Activated T-helper 1 cell treated with Interleukin-2 at 50 U/mL for 16 hours (primary cell): ENCODE results near the gene C22orf42.
"Not testable (repeated sequence)": the region's sequence is repeated elsewhere in the genome, so short reads cannot be mapped to it uniquely, and the experiment has no call there.

Experiments
- DNase-seq: peaks from one replicate; pipeline ENCODE4 v3.0.0-alpha.2; 2020; ENCODE audit warnings: low read depth

C22orf42 gene, protein sequence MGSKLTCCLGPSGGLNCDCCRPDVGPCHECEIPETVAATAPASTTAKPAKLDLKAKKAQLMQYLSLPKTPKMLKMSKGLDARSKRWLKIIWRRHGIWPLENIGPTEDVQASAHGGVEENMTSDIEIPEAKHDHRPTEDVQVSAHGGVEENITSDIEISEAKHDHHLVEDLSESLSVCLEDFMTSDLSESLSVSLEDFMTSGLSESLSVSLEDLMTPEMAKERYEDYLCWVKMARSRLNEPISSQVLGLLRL

DNA sequence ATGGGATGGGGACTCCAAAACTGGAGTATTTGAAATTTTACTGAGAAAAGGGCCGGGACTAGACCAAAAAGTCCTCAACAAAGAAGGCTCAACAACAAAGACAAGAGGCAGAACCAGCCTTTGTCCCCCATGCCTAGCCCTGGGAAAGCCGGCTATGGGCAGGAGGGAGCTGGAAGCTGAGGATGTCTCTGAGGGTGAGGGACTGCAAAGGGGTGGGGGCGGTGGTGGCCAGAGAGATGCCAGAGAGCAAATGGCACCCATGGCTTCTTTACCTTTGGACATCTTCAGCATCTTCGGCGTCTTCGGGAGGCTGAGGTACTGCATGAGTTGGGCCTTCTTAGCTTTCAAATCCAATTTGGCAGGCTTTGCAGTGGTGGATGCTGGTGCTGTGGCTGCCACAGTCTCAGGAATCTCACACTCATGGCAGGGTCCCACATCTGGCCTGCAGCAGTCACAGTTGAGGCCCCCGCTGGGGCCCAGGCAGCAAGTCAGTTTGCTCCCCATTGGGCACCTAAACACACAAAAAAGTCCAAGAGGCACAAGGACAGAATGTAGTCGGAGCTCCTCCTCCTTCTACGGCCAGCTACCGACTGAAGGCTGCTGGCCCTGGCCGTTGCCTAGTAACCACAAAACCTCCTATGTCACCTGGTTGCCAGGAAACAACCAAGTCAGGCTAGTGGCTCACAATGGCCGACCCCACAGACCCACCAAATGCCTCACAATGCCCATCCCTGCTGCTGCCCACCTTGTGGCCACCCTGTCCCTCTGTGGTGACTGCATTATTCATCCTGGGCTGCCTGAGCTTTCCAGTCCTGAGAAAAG lies at the start of gene C22orf42:
C22orf42 (minus strand) TSS at position 592 of the 822 bp plus-strand sequence; CDS start at position 504, 88 bp downstream.
- DNase-seq, result no peak

DNA sequence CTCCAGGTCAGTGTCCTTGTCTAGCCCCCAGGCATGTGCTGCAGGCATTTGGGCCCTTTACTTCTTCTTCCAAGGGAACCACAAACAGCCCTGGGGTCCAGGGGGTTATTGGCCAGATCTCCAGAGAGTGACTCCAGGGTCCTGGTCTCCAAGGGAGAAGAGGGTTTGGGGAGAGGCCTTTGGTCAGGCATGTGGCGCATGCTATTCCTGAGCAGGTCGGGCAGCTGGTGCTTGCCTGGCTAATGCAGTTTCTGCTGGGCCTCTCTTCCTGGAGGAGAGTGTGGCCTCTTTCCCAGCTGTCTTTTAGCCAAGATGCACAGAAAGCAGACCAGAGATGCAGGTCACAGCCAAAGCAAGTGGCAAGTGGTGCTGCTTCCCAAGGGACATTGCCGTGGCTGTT lies 49.6 kb upstream of the C22orf42 start:
- no peak for DNase-seq

DNA sequence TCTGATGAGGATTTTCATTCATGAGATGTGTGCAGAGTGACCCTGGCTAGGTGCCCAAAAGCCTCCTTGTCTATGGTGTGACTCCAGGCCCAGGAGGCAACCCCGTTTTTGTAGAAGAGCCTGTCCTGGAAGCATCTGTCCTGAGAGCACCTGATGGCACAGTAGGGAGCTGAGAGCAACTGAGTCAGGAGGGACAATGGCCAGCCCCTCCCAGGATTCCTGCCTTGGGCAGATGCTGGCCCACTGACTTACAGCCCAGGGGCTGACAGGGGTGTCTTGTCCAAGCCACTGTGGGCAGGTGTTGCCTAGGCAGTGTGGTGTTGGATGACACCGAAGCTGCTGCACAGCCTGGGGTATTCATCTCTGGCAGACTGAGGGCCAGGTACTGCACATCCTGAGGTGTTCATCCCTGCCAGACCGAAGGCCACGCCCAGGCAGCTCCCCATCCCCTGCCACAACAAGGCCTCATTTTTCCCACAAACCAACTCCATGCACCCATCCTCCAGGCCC lies 48.9 kb upstream of the C22orf42 start:
- DNase-seq, result no peak

DNA sequence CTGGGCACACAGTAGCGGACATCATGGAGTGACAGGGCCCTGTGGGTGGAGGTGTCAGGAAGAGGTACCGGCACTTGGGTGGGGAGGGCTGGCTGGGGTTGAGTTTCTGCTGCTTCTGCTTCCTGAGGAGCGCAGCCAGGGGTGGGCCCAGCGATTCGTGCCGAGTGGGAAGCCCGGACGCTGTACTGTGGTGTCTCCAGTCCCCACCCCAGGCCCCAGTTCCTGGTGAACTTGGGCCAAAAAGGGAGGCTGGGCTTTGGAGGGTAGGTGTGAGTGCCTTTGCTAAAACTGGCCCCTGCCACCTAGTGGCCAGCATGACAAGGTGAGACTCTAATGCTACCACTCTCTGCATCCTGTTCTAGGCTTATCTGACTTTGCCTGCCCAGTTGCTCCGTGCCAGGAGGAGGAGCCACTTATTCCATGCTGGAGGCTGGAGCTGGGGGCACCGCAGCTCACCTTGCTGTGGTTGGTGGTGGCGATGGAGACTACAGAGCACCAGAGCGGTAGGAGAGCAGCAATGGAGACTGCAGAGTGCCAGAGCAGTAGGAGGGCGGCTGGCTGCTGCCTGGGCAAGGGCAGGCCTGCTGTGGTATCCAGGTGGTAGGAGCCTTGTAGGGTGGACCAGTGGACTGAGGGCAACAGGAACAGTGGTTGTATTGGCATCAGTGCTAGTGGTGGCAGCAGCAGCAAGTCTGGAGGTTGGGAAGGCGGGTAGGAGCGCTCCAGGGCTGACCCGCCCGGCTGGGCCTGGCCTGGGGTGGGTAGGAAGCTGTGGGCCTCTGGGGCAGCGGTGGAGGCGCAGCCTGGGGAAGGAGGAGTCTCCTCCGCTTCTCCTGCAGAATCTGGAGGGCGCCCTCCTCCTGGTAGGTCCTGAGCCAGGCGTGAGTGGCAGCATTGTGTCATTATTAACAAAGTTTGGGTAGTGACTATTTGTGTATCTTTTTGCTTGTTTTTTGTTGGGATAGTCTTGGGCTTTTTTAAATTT lies 48.0 kb upstream of the C22orf42 start:
- DNase-seq, result no peak

DNA sequence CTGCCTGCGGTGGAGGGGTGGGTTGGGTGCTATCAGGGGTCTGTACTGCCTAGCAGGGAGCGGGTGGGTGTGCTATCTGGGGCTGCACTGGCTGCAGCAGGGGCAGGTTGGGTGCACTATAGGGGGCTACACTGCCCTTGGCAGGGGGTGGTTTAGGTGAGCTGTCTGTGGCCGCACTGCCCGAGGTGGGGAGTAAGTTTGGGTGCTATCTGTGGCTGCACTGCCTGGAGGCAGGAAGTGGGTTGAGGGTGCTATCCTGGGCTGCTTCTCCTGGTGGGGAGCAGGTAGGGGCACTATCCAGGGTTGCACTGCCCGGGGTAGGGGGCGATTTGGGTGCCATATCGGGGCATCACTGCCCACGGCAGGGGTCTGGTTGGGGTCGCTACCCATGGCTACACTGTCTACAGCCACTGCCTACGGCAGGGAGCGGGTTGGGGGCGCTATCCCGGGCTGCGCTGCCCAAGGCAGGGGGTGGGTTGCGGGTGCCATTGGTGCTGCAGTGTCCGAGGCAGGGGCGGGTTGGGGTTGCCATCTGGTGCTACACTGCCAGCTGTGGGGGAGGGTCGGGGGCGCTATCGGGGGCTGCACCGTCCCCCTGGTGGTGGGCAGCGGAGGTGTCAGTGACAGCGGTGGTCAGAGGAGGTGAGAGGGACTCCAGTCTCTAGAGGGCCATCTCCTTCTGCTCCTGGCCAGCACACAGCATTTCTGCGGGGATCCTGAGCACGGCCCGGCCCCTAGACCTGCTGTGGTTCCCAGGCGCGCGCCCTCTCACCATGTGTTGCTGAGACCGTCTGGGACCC lies 47.1 kb upstream of the C22orf42 start:
- DNase-seq, result no peak

DNA sequence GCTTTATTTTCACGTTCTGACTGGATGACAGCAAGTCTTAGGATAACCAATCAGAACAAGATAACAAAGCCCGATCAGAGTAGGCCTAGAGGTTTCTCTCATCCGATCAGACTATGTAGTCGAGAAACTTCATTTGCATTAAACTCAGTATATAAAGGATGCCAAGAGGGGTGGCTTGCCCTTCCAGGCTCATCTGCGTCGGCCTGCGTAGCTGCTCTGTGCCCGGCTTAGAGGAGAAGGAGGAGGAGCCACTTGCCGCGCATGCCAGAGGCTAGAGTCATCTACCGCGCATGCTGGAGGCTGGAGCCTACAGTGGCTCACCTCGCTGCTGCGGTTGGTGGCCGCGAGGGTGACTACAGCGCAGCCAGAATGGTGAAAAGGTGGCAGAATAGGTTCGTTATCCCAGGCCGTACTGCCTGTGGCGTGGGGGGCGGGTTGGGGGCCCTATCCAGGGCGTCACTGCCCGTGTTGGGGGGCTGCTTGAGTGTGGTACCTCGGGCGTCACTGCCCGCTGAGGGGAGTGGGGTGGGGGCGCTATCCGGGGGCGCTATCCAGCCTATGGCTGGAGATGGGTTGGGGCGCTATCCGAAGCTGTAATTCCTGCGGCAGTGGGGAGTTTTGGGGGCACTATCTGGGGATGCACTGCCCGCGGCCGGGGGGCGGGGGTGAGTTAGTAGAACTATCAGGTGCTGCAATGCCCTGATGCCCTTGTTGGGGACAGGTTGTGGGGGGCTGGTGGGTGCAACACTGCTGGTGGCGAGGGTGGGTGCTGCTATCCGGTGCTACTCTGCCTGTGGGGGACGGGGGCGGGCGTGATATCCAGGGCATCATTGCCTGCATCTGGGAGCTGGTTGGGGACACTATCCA lies 46.0 kb upstream of the C22orf42 start, which contains the start of gene RFPL2:
RFPL2 (minus strand) TSS at position 218 of the 867 bp plus-strand sequence. CDS start 2,622 bp downstream, outside the sequence.
- DNase-seq, result no peak

DNA sequence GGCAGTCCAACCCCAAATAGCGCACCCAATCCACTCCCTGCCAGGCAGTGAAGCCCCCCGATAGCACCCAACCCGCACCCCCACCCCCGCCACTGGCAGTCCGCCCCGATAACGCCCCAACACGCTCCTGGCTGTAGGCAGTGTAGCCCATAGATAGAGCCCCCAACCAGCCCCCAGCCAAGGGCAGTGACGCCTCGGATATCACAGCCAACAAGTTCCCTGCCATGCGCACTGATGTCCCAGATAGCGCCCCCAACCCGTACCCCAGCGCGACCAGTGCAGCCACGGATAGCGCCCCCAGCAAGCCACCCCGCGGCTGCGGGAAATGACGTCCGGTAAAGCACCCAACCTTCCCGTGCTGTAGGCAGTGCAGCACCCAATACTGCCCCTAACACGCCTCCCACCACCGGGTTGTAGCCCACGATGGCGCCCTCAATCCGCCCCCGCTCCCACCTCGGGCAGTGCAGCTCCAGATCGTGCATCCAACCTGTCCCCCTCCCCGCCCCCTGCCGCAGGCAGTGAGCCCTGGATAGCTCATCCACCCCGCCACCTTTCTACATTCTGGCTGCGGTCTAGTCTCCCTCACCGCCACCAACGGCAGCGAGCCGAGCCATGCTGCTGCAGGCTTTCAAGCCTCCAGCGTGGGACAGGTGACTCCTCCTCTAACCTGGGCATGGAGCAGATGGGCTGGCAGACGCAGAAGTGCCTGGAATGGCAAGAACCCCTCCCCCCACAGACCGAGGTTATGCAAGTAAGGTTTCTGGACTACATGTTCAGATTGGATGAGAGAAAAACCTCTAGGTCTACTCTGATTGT lies 45.1 kb upstream of the C22orf42 start:
- DNase-seq, result no peak

DNA sequence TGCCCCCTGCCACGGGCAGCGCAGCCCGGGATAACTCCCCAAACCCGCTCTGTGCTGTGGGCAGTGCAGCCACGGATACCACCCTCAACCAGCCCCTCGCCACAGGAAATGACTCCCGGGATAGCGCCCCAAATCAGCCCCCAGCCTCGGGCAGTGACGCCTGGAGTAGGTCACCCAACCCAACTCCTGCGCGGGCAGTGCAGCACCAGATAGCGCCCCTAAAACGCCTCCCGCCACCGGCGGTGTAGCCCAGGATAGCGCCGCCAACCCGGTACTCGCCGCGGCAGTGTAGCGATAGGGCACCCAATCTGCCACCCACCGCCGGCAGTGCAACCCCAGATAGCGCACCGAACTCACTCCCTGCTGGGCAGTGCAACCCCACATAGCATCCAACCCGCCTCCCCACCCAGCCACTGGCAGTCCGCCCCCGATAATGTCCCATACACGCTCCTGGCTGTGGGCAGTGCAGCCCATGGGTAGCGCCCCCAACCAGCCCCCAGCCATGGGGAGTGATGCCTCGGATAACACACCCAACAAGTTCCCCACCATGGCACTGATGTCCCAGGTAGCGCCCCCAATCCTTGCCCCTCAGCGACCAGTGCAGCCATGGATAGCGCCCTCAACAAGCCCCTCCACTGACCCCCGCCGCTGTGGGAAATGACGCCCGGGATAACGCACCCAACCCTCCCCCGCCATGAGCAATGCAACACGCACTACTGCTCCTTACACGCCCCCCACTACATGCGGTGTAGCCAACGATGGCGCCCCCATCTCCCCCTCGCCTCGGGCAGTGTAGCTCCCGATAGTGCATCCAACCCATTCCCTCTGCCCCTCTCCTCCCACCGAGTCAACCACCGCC lies 44.3 kb upstream of the C22orf42 start:
- DNase-seq, result no peak

DNA sequence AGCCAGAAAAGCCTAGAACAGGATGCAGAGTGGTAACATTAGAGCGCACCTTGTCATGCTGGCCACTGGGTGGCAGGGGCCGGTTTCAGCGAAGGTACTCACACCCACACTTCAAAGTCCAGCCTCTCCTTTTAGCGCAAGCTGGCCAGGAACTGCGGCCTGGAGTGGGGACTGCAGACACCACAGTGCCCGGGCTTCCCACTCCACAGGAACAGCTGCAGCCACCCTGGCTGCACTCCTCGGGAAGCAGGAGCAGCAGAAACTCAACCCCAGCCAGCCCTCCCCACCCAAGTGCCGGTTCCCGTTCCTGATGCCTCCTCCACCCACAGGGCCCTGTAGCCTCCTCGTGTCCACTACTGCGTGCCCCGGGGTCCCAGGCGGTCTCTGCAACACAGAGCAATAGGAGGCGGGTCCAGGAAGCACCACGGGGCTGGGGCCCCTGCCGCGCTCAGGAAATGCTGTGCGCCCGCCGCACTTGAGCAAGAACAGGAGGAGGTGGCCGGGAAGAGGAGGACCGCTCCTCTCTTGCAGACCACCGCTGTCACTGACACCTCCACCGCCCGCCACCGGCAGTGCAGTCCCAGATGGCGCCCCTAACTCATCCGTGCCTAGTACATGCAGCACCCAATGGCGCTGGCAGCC lies 43.6 kb upstream of the C22orf42 start:
- DNase-seq, result no peak

DNA sequence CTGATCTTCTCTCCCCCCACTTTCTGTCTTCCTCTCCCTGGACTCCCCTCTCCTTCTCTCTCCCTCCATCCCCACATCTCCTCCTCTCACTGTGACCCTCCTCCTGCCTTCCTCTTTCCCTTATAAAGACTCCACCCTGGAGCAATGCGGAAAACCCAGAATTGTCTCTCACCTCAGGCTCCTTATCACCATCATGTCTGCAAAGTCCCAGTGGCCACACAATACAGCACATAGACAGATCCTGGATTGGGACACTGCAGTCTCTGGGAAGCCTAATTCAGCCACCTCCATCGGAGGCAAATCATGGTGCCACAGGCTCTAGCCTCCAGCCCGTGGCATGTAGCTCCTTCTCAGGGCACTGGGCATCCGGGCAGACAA lies 43.0 kb upstream of the C22orf42 start:
- no peak for DNase-seq

DNA sequence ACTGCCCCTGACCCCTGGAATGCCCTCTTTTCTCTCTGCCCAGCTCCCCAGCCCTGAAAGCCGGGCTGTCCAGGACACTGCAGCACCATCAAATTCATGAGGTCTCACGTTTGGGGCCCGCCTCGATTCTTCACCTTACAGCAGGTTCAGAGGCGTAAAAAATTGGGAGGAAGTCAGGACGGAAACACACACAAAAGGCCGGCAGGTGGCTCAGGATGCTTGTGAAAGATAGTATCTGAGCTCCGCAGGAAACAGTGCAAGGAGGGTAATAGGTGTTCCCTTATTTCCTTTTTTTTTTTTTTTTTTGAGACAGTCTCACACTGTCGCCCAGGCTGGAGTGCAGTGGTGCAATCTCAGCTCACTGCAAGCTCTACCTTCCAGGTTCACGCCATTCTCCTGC lies 41.6 kb upstream of the C22orf42 start:
- DNase-seq, result no peak

DNA sequence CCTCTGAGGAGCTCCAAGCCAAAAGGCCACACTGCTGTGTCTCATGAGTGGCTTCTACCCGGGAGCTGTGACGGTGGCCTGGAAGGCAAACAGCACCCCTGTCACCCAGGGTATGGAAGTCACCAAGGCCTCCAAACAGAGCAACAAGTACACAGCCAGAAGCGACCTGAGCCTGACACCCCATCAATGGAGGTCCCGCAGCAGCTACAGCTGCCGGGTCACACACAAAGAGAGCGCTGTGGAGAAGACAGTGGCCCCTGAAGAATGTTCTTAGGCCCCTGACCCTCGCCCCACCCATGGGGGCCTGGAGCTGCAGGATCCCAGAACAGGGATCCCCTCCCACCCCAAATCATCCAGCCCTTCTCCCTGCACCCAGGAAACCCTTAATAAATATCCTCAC lies 40.9 kb upstream of the C22orf42 start:
- no peak for DNase-seq

DNA sequence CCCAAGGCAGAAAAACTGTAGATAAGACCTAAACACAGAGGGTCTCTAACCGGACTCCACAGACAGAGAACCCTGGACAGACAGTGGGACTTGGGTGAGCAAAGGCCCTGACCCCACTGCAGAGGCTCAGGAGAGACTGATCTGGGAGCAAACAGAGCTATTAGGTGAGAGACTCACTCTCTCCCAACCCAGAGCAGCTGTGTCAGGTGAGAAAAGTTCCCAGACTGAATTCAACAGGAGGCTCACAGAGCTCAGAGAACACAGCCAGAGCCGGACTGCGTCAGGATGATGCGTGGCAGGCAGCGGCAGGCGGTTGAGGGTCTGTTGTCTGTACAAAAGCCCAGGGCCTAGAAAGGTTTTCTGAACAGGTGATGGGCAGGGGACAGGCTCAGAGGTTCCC lies 40.2 kb upstream of the C22orf42 start:
- DNase-seq, result no peak

DNA sequence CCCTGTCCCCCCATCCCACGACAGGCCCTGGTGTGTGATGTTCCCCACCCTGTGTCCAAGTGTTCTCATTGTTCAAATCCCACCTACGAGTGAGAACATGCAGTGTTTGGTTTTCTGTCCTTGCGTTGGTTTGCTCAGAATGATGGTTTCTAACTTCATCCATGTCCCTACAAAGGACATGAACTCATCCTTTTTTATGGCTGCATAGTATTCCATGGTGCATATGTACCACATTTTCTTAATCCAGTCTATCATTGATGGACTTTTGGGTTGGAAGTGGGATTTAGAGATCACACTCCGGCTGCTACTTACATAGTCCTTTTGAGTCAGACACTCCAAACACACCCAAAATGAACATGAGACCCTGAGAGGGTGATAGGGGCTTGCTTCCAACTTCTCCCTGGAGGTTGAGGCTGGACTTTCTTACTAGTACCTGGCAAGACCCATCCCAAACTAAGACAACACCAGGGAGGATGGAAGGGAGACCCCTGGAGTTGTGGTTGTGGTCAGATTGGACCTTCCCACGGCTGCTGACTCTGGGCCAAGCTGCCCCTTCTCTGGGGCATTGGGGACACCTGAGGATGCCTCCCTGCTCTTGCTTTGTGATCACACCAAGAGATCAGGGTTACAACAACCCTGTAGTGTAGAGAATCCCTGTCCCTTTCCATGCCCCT lies 38.6 kb upstream of the C22orf42 start:
- not testable (repeated sequence) for DNase-seq

DNA sequence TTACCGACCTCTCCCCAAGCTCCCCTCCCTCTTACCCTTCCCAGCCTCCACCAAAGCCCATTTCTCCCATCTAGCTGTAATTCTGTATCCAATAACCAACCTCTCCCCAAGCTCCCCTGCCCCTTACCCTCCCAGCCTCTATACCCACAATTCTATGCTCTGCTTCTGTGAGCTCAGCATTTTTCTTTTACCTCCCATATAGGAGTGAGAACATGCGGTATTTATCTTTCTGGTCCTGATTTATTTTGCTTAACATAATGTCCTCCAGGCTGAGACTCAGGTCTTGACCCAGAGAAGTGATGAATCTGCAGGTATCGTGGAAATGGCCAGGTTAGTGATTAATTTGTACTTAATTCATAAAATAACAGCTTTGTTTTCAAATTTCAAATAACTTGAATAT lies 36.8 kb upstream of the C22orf42 start:
- not testable (repeated sequence) for DNase-seq

DNA sequence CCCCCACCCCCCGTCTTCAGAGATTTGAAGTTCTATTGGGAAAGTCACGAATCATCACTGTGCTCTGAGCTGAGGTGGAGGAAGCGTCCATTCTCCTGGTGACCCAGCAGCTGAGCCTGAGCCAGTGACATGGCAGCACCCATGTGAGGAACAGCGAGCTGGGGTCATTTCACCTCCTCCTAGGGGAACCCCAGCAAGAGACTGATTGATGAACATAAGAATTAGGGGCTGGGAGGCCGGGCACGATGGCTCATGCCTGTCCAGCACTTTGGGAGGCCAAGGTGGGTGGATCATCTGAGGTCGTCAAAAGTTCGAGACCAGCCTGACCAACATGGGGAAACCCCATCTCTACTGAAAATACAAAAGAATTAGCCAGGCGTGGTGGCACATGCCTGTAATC lies 34.2 kb upstream of the C22orf42 start:
- DNase-seq, result not testable (repeated sequence)

DNA sequence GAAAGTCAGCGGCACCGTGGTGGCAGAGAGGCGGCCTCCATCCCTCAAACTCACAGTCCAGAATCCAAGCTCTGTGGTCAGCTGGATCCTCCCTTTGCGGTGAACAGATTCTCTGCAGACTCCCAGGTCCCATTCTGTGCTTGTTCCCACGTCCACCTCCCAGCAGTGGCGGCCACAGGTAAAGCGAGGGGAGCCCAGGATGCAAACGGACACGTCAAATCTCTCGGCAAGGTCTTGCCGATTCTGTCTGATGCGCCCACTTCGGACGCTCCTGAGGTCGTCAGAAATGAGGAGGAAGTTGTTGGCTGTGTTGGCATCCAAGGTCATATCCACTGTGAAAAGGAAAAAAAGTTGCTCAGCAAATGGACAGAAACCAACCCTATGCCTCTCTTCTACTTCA lies 31.9 kb upstream of the C22orf42 start:
- DNase-seq, result not testable (repeated sequence)
